Right atrium auricular region (tissue), 2 donors: ENCODE results near the gene KLHL25. TPM values are rescaled to one million over a fixed set of nuclear protein-coding genes. Genes with fewer than 3 reads are reported as not detected.

Experiments used
- DNase-seq: peaks from one replicate; pipeline ENCODE4 v3.0.0-alpha.2; 2019; ENCODE audit warnings: low spot score
- H3K27ac ChIP-seq, 2 donors: fragments of 200-600 bp; sonication (generic); 1 replicate in 1 of 2; 2 replicates in 1 of 2; pipeline ENCODE4 v1.5.1; 2016 to 2019
- H3K27me3 ChIP-seq, 2 donors: fragments of 200-600 bp; sonication (generic); one replicate each; pipeline versions ENCODE4 v1.5.1 to v1.6.0; 2017 to 2019
- H3K36me3 ChIP-seq: fragments of 200-600 bp; sonication (generic); one replicate; pipeline ENCODE4 v1.5.1; 2016
- H3K4me1 ChIP-seq, 2 donors: fragments of 200-600 bp; sonication (generic); one replicate each; pipeline versions ENCODE4 v1.5.1 to v1.6.0; 2017 to 2019
- H3K4me3 ChIP-seq, 2 donors: fragments of 200-600 bp; sonication (generic); 1 replicate in 1 of 2; 2 replicates in 1 of 2; pipeline ENCODE4 v1.5.1; 2017 to 2019; ENCODE audit warnings: mild to moderate bottlenecking in 1 of 2, moderate library complexity in 1 of 2
- H3K9me3 ChIP-seq, 2 donors: fragments of 200-600 bp; sonication (generic); one replicate each; pipeline ENCODE4 v1.5.1; 2019
- CTCF ChIP-seq, 2 donors: fragments of 200-600 bp; sonication (generic); IDR thresholded peaks; one replicate each; pipeline ENCODE4 v1.5.1; 2019; ENCODE audit warnings: antibody characterized with exemption in 2 of 2
- total RNA-seq, 2 donors: library from RNA; depleted of rRNA; stranded (reverse); fragments of >200 nt; gene quantifications; one replicate each; pipeline ENCODE4 v1.1.0, GENCODE V29; 2016

KLHL25 gene
- total RNA-seq, 2 donors from 2014 or later: 4.1 TPM

DNA sequence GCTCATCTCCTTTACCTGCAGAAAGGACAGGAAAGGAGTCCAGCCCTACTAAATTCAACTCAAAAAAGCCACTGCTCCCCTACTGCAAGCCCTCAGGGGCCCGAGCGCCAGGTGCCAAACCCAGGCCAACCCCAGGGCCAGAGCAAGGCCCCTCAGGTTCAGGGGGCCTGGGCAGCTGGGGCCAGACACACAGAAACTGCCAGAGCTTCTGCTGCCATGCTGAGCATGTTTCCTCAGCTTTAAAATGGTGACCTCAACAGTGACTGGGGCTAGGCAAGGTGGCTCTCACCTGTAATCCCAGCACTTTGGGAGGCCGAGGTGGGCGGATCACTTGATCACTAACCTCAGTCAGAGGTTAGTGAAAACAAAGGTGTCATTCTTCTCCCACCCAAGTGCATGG lies 38.8 kb downstream of the KLHL25 start:
- Histone ChIP-seq H3K27ac (no peak overlapping the region), H3K4me1 (peaks cover 0 to 60% of the 10 kb centered on the region in 2 donors), H3K9me3 (no peaks in the 10 kb centered on the region), H3K4me3 (no peak overlapping the region), H3K36me3 (no peaks in the 10 kb centered on the region), H3K27me3 (no peaks in the 10 kb centered on the region)
- DNase-seq: no peak
- no peak for TF ChIP-seq CTCF (IDR thresholded peaks at IDR 0.05)

DNA sequence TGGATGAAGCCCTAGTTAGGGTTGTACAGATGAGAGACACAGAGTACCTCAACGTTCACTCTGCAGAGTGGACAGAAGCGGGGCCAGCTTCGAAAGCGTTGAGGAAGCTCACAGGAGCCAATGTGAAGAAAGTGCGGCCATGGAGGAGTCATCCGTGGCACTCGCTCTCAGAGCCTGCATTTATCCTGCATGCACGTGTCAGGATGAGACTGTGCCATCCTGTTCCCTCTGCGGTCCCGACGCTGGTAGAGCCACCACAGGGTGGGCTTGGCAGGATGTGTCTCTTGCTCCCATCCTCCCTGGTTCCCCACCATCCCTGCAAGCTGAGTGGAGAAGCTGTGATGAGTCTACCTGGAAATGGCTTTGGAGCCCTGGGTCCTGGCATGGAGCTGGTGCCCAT lies 39.3 kb downstream of the KLHL25 start:
- Histone ChIP-seq H3K36me3 (no peaks in the 10 kb centered on the region), H3K4me3 (no peak overlapping the region), H3K27me3 (no peaks in the 10 kb centered on the region), H3K27ac (no peak overlapping the region), H3K9me3 (no peaks in the 10 kb centered on the region), H3K4me1 (peaks cover 0 to 65% of the 10 kb centered on the region in 2 donors)
- TF ChIP-seq CTCF (IDR thresholded peaks at IDR 0.05): no peak
- no peak for DNase-seq

DNA sequence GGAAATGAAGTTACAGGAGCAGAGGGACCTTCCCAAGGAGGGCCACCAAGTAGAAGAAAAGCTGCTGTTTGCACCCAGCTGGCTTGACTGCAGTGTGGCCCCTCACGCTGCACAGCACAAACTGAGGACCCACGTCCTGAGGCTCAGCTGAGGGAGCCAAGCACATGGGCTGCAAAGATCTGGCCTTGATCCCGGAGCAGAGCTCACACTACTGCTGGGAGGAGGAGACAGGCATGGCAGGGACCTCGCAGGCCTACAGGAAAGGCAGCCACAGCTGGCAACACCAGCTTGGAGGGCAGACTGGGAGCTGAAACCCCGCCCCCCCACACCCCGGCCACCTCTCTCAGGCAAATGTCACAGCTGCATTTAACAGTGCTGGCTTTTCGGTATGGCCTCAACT lies 39.7 kb downstream of the KLHL25 start:
- no peak for TF ChIP-seq CTCF (IDR thresholded peaks at IDR 0.05)
- Histone ChIP-seq H3K27me3 (no peaks in the 10 kb centered on the region), H3K9me3 (no peaks in the 10 kb centered on the region), H3K36me3 (no peaks in the 10 kb centered on the region), H3K4me1 (peaks cover 0 to 67% of the 10 kb centered on the region in 2 donors), H3K4me3 (no peak overlapping the region), H3K27ac (no peak overlapping the region)
- DNase-seq: no peak

DNA sequence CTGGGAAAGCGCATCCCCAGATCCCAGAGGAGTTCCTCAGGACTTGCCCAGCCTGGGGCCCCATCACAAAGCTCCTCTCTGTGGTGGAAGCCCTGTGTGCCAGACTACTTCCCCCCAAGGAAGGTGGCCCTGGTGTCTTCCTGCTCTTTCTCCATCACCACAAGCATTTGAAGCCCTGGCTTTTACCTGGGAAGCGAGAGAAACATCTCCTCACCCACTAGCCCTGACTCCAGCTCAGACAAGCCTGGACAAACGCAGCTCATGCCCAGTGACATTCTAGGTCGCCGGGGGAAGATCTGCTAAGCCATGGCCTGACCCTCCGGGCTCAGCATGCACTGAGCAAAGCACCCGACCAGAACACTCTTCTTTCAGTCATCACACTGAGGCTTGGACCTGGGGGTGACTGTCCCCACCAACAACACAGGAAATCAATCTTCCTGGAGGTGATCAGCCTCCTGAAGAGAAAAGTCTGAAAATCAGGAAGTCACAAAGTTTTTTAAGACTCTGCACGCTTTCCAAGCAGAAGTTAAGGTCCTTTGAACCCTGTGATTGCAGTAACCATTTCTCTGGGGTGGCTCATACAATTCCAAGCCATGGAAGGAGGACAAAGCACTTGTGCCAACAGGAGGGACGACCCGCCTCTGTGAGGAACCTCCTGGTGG lies 40.8 kb downstream of the KLHL25 start:
- DNase-seq: no peak
- no peaks in the 10 kb centered on the region for H3K9me3 ChIP-seq
- TF ChIP-seq CTCF (IDR thresholded peaks at IDR 0.05): no peak
- H3K36me3 ChIP-seq: peaks cover 4% of the 10 kb centered on the region
- no peak overlapping the region for H3K27ac ChIP-seq
- peaks cover 0 to 67% of the 10 kb centered on the region in 2 donors for H3K4me1 ChIP-seq
- H3K4me3 ChIP-seq: no peak overlapping the region
- H3K27me3 ChIP-seq: no peaks in the 10 kb centered on the region

DNA sequence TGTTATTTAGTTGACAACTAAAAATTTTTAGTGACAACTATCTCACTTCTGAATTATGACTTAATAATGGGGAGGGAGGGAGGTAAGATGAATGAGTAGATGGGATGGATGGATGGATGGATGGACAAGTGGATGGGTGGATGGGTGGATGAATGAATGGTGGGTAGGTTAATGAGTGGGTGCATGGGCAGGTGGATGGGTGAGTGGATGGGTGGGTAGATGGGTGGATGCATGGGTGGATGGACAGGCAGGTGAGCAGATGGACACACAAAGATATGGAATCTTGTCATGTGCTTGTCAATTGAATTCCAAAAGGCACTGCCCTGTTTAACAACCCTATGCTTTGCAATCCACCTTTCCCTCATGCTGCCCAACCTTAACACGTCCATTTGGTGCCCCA lies 41.5 kb downstream of the KLHL25 start:
- Histone ChIP-seq H3K4me3 (no peak overlapping the region), H3K27me3 (no peaks in the 10 kb centered on the region), H3K4me1 (peaks cover 0 to 67% of the 10 kb centered on the region in 2 donors), H3K9me3 (no peaks in the 10 kb centered on the region), H3K27ac (no peak overlapping the region), H3K36me3 (peaks cover 10% of the 10 kb centered on the region)
- no peak for DNase-seq
- TF ChIP-seq CTCF (IDR thresholded peaks at IDR 0.05): no peak

GRCh38 chr15:85752491-85752961 lies 42.2 kb downstream of the KLHL25 start:
- Histone ChIP-seq H3K27me3 (no peaks in the 10 kb centered on the region), H3K27ac (no peak overlapping the region), H3K9me3 (no peaks in the 10 kb centered on the region), H3K4me3 (no peak overlapping the region), H3K36me3 (peaks cover 18% of the 10 kb centered on the region), H3K4me1 (peaks cover 0 to 67% of the 10 kb centered on the region in 2 donors)
- no peak for DNase-seq
- TF ChIP-seq CTCF (IDR thresholded peaks at IDR 0.05): no peak
